ENCODE results near the gene CNTRL. TPM values are rescaled to one million over a fixed set of nuclear protein-coding genes. Genes with fewer than 3 reads are reported as not detected.
A peak's percentile ranks its signal among the peaks of the same experiment; 100 is the strongest.

CNTRL gene
- total RNA-seq, 1 donor from 2014 or later: 14.2 TPM

DNA sequence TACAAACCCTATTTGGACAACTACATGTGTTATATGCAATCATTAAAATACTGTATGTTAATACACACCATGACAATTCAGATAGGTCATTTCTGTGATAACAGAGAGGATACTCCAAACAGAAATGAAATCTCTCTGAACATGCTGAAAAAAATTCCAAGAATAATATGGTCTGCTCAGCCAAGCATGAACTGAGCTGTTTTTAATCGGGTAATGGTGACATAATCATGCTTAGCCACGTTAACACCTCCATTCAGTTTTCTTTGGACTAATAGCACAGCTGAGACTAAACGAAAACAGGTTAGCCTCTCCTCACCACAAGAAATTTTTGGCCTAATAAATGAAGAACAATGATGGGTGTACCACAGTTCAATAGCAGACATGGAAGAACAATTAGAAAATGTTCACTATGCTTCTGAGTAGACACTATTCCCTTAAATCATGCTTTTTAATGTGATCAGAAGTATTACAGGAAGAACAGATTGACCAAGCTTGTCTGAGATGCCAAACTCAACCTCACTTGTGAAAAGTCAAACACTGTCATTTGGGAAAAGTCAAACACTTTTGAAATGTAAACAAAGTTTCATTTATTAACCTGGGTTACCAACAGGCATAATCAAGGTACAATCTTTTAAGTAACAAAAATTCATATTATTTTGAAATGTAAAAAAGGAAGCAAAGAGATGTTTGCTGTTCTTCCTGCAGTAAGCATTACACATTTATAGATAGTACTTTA lies 107.5 kb downstream of the CNTRL start:
- no peak for DNase-seq

- DNase-seq: no peak
Observed at GRCh38 chr9:121182989-121183388, 108.2 kb downstream of the CNTRL start.

- DNase-seq: no peak
Observed at GRCh38 chr9:121183666-121184423, 109.1 kb downstream of the CNTRL start.

DNA sequence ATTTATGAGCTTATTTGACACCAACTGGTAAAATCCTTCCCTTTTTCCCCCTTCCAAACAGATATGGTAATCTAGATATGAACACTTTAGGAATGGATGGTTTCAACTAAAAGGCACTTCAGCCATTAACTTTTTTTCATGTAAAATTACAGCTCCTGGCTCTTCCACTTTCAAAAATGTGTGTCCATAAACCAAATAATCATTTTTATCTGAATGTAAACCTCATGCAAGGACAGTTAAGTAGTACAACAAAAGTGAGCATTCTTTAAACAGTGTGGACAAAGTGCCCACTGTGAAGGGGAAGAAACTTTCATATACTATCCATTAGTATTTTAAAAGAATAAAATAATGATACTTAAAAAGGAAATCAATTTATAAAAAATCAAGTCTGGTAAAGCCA lies 109.7 kb downstream of the CNTRL start:
- DNase-seq: no peak

GRCh38 chr9:121185178-121185745 lies 110.5 kb downstream of the CNTRL start:
- no peak for DNase-seq

DNA sequence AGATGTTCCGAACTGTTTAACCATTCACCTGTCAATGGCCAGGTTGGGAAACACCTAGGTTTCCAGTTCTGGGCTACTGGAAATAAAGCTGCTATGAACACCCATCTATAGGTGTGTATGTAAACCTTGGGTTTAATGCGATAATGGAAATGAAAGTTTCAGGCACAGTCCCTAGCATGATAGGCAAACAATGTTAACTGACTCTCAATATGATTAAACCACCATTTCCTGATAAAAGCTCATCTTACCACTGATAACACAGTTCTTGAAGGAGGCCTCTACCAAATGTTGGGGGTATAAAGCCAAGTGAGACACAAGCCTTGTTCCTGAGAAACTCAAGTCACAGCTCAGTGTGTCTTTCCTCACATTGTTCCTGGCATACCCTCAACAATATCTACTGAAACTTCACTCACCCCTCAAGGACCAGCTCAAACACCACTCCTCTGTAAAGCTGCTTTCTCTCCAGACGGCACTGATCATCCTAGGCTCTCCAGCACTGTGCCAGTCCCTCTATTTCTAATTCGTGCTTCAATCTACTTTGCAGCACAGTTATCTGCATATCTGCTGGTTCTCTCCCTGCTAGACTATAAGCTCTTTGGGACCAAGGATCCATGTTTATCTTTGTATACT lies 111.1 kb downstream of the CNTRL start:
- no peak for DNase-seq

DNA sequence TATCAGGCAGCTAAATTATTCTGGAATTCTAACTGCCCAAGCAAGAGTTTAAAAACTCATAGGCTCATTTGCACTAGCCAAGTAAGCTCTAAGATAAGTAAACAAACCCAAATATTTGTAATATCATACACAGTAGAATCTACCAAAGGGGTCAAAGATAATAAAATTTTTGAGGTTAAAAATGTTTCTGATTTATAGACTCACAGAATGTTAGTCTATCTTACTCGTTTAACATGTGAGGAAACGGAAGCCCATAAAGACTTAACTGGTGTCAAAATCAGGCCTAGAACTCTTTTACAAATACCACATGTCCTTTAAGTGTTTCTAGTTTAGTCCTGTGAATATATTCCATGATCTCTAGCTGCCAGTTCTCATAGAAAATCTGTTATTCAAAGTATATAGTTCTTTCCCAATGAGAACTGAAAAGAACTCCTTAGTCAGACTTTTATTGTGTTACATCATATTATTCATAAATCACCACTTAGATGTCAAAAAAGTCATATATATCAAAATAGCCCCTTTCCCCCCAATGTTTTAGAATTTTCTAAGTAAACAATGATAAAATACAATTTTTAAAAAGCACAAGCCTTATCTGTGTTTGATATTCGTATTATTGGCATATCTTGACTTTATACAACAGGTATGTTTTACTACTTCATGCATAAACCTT lies 113.0 kb downstream of the CNTRL start:
- no peak for DNase-seq

GRCh38 chr9:121189006-121189405 lies 114.3 kb downstream of the CNTRL start:
- no peak for DNase-seq

DNA sequence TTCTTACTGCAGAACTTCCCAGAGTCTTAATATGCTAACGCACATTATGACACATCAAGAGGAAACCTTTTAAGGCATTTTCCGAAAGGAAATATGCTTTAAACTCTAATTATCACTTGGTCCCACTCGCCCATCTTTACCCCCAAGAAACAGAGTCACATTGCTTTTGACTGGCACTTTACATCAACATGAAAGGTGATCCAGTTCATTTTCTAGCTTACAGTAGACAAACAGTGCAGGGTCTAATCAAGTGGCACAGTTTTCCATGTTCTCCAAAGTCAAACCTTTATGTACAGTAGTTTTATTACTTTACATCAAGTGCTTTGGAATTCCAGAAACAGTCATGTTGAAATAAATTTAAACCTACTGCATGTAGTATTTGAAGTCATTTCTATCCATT lies 114.9 kb downstream of the CNTRL start:
- DNase-seq: no peak

GRCh38 chr9:121191235-121191634 lies 116.5 kb downstream of the CNTRL start:
- no peak for DNase-seq

DNA sequence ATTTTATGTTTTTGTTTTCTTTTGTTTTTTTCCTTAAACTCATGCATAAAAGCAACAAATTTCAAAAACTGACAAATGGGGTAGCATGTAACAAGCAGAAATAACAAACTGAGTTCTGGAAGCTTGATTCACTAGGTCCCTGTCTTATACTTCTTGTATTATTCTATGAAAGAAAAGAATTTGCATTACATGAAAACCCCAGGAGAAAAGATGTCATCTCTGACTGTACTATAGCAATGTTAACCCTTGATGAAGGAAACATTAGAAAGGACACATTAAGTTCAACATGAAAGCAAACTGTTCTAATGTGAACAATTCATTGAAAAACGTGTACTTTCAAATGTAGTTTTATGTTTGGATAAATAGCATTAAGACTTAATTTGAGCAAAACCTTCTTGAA lies 117.8 kb downstream of the CNTRL start:
- no peak for DNase-seq

DNA sequence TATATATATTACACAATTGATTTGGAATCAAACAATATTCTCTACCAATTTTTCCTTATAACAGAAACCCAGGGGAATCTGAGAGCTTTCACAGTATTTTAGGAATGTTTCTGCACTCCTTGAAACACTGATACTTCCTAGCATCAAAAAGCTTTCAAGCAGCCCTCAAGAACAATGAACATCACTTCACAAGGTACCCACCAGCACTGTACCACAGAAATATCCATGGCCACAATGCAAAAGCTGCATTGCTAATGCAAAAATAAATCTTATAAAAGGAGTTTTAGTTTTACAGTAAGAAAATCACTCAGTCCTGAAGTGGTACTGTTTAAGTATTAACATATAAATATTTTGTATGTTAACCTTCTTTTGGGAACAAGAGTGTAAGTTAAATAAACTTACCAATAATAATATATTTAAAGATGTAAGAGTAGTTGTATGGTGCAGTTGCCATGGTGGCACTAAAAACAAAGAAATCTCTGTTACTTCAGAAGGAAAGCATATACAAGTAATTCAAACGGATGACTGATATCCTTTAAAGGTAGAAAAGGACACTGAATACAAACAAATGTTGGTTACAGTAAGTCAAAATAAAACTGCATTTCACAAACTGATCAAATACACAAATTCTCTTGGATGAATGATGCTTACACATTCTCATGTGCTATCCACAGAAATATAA lies 118.3 kb downstream of the CNTRL start:
- DNase-seq: no peak

DNA sequence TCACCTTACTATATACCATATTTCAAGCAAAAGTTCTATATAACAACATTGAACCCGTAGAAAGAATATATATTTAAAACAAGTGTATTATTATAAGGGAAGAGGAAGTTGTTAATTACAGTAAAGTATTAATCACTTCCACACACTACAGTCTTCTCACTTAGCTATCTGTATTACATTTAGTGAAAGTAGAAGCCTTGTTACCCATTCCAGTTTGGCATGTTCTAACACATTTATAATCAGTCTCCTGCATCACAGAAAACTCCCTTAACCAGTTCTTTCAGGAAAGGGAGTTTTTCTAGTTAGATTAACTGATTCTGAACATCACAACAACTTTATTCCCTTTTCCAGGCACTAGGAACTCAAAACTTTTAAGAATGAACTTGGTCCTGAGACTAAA lies 120.0 kb downstream of the CNTRL start:
- DNase-seq: no peak

DNA sequence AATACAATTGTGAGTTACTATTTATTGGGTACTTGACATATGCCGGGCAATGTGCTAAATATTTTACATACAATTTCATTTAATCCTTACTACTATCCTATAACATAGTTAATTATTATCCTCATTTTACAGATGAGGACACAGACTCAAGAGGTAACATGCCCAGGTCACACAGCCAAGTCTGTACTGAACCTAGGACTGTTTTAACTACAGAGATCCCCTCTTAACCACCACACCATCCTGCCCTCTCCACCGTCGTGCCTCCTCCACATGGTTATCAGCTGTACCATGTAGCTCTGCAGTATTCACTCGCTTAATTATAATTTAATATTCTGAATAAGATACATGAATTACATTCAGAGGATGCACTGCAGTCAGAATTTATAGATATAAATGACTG lies 121.6 kb downstream of the CNTRL start:
- no peak for DNase-seq

GRCh38 chr9:121197132-121197531 lies 122.4 kb downstream of the CNTRL start:
- DNase-seq: no peak

DNA sequence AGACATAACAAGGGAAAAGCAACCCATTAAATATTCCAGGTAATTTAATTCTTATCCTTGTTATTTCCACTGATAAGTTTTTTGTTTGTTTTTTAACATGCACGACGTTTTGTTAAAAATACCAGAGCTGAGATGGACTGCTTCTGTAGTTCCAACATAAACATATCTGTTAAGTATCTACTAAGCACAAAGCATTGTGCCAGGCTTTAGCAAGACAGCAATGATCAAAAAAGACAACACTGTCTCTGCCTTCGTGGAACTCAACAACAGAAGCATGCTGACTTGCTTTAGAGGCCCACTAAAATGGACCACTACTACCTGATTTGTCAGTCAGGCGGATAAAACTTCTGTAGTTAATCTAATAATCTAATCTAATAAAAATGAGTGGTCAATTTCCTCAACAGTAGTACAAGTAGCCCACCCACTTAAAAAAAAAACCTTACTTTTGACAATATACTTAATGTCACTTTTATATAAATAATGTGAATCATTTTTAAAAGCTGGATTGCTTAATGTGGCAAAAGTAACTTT lies 123.8 kb downstream of the CNTRL start:
- DNase-seq: no peak

GRCh38 chr9:121199921-121200320 lies 125.2 kb downstream of the CNTRL start:
- no peak for DNase-seq

DNA sequence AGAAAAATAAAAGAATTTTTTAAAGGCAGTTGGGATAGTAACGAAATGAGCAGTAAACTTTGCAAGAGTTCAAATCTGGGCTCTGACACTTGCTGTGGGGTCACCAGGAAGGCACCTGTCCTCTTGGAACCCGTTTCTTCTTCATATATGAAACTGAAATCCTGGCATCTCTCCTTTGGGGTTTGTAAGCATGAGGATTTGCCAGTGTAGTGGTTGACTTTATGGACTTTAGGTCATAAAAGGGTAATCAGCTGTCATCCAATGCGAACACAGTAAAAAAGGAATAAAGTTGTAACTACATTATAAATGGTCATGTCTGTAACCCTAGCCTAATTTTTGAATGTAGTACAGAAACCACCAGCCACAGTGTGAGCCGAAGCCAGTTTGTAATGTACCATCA lies 125.6 kb downstream of the CNTRL start:
- no peak for DNase-seq

GRCh38 chr9:121201045-121201737 lies 126.4 kb downstream of the CNTRL start:
- DNase-seq: peak; percentile 36

DNA sequence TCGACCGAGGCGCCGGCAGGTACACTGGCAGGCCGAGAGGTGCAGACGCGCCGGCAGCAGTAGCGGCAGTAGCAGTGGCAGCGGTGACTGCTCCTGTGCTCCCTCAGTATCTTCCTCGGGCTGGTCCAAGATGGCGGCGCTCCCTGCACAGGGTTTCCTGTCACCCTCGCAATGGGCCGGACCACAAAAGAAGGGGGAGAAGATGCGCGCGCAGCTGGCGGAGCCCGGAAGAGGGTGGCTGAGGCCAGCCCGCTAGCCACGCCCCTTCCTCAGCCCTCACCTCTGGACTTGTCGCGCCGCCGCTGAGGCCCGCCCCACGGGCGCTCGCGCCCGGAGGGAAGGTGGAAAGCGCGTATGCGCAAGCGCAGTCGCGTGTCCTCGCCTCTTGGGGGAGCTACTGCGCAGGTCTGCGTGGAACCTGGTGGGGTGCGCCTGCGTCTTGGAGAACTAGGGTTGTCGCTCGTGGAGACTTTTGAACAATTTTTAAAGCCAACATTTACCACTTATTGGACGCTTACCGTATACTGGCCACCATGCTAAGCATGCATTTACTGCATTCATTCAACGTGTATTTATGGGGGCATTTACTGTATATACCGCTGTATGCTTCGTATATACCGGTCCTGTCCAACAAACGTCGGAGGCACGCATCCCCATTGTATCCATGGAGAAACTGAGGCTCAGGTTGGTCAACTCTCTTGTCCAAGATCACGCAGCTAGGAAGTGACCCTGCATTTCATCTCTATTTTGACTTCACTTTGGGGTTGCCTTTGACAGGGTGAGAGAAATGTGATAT lies 127.2 kb downstream of the CNTRL start, which contains the start of gene RAB14:
RAB14 (minus strand) TSS at position 132 of the 796 bp plus-strand sequence. CDS start 8,457 bp downstream, outside the sequence.
- DNase-seq: peak; percentile 98
